Activated naive CD8-positive, alpha-beta T cell treated with anti-CD3 and anti-CD28 coated beads, Interleukin-2, amount 10 ng/mL, durations not matched to agents 7 days and 5 days (primary cell): ENCODE measurements around the gene MED22. TPM values are rescaled to one million over a fixed set of nuclear protein-coding genes. Genes with fewer than 3 reads are reported as not detected.

Source experiments
- ATAC-seq: fragments of 150-1000 bp; cut with Tn5 transposase; one replicate; pipeline ENCODE4 v1.10.0; 2021; ENCODE audit warnings: low read depth, moderate library complexity
- POLR2A ChIA-PET: fragments of 350-600 bp; sonication (Branson Sonifier 250); formaldehyde crosslinking; loops from one replicate; lab custom pipeline; 2021; ENCODE audit warnings: antibody characterized with exemption; lab: Charles Lee
- DNase-seq: peaks from one replicate; pipeline ENCODE4 v3.0.0; 2021
- H3K27ac Mint-ChIP-seq: one replicate; pipeline ENCODE4 v1.8.0; 2022; ENCODE audit warnings: mild to moderate bottlenecking, mixed read lengths
- H3K27me3 Mint-ChIP-seq: one replicate; pipeline ENCODE4 v1.8.0; 2022; ENCODE audit warnings: mild to moderate bottlenecking, moderate library complexity, mixed read lengths
- H3K36me3 Mint-ChIP-seq: one replicate; pipeline ENCODE4 v1.8.0; 2021; ENCODE audit warnings: mild to moderate bottlenecking, mixed read lengths
- H3K4me1 Mint-ChIP-seq: one replicate; pipeline ENCODE4 v1.8.0; 2021; ENCODE audit warnings: mixed read lengths
- H3K4me3 Mint-ChIP-seq: one replicate; pipeline ENCODE4 v1.8.0; 2022; ENCODE audit warnings: mild to moderate bottlenecking, moderate library complexity, mixed read lengths
- H3K9me3 Mint-ChIP-seq: one replicate; pipeline ENCODE4 v1.8.0; 2021; ENCODE audit warnings: mixed read lengths
- total RNA-seq, 2 experiments: library from RNA; stranded (reverse); gene quantifications; one replicate each; pipeline ENCODE4 v1.2.3, GENCODE V29; 2021

Gene MED22
- total RNA-seq, 2 experiments from 2014 or later, result 27.8 to 35.5 TPM

DNA sequence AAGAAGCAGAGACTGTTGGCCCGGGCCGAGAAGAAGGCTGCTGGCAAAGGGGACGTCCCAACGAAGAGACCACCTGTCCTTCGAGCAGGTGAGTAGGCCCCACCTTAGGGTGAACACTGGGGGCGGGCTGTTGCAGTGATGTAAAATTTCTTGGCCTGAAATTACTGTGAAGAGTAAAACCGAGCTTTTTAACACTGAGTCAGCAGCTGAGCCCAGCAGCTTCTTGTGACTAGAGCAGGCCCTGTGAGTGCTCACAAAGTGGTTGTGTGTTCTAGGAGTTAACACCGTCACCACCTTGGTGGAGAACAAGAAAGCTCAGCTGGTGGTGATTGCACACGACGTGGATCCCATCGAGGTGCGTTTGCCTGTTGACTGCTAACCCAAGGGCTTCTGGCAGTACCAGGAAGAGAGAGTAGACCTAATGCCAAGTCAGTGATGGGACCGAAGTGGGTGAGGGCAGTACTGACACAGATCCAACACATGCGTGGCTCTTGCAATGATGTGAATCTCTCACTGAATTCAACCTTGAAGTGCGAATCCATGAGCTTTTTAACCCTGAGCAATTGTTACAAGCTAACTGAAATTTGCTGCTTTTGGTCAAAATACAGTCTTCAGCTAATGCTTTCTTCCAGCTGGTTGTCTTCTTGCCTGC, 2.2 kb upstream of the MED22 start:
- H3K27ac Mint-ChIP-seq, result no peak overlapping the region
- H3K9me3 Mint-ChIP-seq, result no peaks in the 10 kb centered on the region
- peaks cover 34% of the 10 kb centered on the region for H3K4me1 Mint-ChIP-seq
- no peak overlapping the region for H3K4me3 Mint-ChIP-seq
- H3K27me3 Mint-ChIP-seq, result no peaks in the 10 kb centered on the region
- H3K36me3 Mint-ChIP-seq, result peaks cover 40% of the 10 kb centered on the region
- DNase-seq (no peak), ATAC-seq (no peak)
- POLR2A ChIA-PET, result interaction anchor here (1.1 to 6.5 kb wide), 2 partner anchors 10 to 22 kb away, joined by 3 to 147 read pairs; no protein-coding TSS in a partner anchor

DNA sequence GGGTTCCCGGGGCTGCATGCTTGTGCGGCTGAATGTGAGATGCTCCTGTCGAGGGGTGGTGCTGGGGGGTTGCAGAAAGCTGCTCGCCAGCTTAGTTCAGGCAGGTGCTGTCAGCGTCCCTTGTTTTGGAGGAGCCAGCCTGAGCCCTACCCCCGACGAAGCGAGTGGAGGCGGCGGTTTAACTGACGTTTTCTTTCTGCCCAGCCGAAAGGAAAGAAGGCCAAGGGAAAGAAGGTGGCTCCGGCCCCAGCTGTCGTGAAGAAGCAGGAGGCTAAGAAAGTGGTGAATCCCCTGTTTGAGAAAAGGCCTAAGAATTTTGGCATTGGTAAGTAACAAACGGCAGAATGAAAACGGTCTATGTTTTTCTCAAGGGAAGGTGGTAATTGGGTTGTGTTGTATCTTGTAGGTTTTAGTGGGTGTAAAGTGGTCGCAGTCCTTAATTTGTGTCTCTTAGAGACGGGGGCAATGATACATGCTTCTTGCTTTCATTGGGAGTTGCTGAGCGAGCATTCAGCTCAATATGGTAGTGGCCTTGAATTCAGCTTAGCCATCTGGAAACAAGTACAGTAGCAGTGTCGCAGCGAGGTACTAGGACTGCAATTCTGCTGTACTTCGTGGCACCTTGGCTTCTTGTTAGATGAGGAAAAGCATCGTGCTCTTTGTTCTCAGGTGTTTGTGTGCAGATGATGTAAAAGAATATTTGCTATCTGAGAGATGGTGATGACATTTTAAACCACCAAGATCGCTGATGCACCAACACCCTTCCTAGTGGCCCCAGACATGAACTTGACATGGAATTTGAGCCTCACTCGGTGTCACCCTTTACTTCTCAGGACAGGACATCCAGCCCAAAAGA, 1.0 kb upstream of the MED22 start:
- POLR2A ChIA-PET, result interaction anchor here (0.7 to 6.5 kb wide), 11 partner anchors 8 to 334 kb away, joined by 3 to 147 read pairs (median 6); partner anchors contain the start of genes STKLD1, SURF1, SURF2 and SURF6
- H3K9me3 Mint-ChIP-seq, result no peaks in the 10 kb centered on the region
- peaks cover 40% of the 10 kb centered on the region for H3K36me3 Mint-ChIP-seq
- no peaks in the 10 kb centered on the region for H3K27me3 Mint-ChIP-seq
- DNase-seq (no peak), ATAC-seq (peak; percentile 5)
- peak overlapping the region; percentile 99 for H3K27ac Mint-ChIP-seq
- H3K4me1 Mint-ChIP-seq, result peaks cover 33% of the 10 kb centered on the region
- H3K4me3 Mint-ChIP-seq, result peak overlapping the region; percentile 100

DNA sequence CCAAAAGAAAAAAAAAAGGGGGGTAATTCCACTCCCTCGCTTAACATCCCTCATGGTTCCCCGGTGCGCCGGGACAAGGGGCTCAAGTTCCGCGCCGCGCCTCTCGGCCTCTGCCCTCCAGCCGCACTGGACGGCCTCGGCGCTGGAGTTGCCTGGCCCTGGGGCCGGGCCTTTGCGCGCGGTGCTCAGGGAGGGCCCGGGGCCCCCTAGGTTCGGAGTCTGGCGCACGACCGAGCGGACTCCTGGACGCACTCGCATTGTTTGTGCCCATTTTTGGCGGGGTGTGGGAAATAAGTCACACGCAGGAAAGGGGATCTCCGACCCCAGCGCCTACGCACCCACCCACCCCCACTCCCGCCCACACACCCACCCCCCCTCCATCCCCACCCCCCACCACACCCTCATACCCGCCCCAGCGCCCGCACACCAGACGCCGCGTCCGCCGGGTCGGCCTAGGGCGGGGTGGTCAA, 381 bp downstream of the MED22 start:
- Mint-ChIP-seq H3K27ac (peak overlapping the region; percentile 99), H3K27me3 (no peaks in the 10 kb centered on the region), H3K4me3 (peak overlapping the region; percentile 100), H3K36me3 (peaks cover 37% of the 10 kb centered on the region), H3K9me3 (no peaks in the 10 kb centered on the region), H3K4me1 (peaks cover 30% of the 10 kb centered on the region)
- POLR2A ChIA-PET, result interaction anchor here (0.8 to 6.5 kb wide), 14 partner anchors 8 to 336 kb away, joined by 3 to 147 read pairs (median 5); partner anchors contain the start of genes STKLD1, SURF1, SURF2 and SURF6
- DNase-seq (peak; percentile 73), ATAC-seq (peak; percentile 37)

DNA sequence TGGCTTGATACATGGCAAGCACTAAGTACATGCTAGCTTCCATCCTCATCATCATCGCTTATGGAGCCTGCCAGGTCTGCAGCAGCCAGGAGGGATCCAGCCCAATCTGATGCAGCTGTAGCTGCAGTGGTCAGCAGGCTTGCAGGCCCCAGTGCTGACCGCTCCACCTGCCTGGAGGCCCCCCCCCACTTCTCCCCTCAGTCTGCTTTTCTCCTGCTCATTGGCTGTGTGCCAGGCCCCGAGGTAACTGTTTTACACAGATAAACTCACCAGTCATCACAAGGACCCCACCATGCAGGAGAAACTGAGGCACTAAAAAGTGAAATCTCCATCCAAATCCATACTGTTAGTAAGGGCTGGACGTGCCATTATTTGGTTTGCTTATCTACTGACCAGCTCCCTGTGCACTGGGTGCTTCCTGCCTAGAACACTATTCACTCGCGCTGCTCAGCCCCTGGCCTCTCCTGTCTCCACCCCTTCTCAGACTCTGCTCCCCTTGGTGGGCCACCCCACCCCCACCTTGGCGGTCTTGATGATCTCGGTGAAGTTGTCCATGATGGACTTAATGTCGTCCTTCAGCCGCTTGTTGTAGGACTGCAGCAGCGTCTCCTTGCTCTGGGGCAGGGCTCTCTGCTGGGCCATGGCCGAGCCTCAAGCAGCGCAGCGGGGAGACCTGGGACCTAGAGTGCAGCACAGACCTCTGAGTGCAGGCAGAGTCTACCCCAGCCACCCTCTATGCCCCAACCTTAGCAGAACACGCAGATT, 1.7 kb downstream of the MED22 start:
- Mint-ChIP-seq H3K27me3 (no peaks in the 10 kb centered on the region), H3K9me3 (no peaks in the 10 kb centered on the region), H3K27ac (peak overlapping the region; percentile 85), H3K4me1 (peaks cover 34% of the 10 kb centered on the region), H3K4me3 (peak overlapping the region; percentile 99), H3K36me3 (peaks cover 32% of the 10 kb centered on the region)
- DNase-seq (no peak), ATAC-seq (no peak)
- POLR2A ChIA-PET, result interaction anchor here (2.8 to 6.5 kb wide), 2 partner anchors 10 to 26 kb away, joined by 30 to 147 read pairs; partner anchors contain the start of genes SURF1 and SURF2

DNA sequence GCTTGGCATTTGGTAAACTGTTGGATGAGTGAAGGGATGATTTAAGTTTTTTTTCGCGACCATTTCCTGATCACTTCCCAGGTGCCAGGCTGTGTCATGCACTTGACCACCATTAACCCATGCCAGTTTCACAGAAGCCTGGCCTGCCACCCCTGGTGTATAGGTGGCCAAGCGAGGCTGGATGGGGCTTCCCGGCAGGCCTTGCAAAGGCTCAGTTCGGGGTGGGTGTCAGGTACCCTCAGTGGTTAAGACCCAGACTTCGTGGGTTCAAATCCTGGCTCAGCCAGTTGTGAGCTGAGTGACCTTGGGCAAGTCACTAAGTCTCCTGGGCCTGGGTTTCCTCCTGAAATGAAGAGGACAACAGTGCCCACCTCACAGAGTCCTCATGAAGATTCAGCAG, 2.3 kb downstream of the MED22 start:
- H3K9me3 Mint-ChIP-seq, result no peaks in the 10 kb centered on the region
- peaks cover 37% of the 10 kb centered on the region for H3K4me1 Mint-ChIP-seq
- ATAC-seq, result no peak
- H3K27me3 Mint-ChIP-seq, result no peaks in the 10 kb centered on the region
- no peak overlapping the region for H3K27ac Mint-ChIP-seq
- no peak overlapping the region for H3K4me3 Mint-ChIP-seq
- H3K36me3 Mint-ChIP-seq, result peaks cover 30% of the 10 kb centered on the region
- DNase-seq, result no peak
- POLR2A ChIA-PET, result interaction anchor here (1.1 kb wide), 1 partner anchor 29 kb away, joined by 4 read pairs; no protein-coding TSS in a partner anchor

DNA sequence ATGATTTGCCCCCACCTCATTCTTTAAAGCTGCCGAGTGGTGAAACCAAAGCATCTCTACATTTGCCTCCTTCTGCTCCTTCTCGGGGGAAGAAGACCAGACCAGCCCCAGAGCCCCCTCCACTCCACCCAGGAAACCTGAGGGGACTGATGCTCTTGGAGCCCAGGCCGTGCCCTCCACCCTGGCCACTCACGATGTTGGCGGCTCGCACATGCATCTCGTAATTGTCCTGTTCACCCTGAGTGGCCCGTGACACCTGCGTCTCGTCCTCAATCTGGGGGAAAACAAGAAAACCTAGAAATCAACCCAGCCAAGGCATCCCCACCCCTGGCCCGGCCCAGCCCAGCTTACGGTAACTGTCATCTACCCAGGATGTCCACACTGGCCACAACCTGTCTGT, 3.0 kb downstream of the MED22 start:
- Mint-ChIP-seq H3K27ac (no peak overlapping the region), H3K4me1 (peaks cover 38% of the 10 kb centered on the region), H3K9me3 (no peaks in the 10 kb centered on the region), H3K4me3 (no peak overlapping the region), H3K36me3 (peaks cover 32% of the 10 kb centered on the region), H3K27me3 (no peaks in the 10 kb centered on the region)
- DNase-seq (no peak), ATAC-seq (no peak)
- POLR2A ChIA-PET, result interaction anchor here (1.1 kb wide), 1 partner anchor 30 kb away, joined by 4 read pairs; no protein-coding TSS in a partner anchor

DNA sequence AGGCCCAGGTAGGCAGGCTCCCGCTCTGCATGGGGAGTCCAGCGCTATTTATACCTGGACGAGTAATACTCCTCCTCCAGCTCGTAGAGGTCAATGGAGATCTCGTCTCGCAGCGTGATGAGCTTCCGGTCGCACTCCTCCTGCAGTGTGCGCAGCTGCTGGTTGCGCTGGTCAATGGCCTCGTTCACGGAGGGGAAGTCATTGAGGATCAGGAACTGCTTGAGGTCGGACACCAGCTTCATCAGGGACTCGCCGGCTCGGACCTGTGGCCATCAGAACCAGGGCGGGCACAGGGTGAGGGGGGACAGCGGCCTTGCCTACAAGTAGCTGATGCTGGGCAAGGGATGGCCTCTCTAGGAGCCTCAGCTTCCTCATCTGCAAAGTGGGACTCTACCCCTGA, 3.9 kb downstream of the MED22 start:
- ATAC-seq (no peak), DNase-seq (no peak)
- peaks cover 37% of the 10 kb centered on the region for H3K4me1 Mint-ChIP-seq
- no peak overlapping the region for H3K27ac Mint-ChIP-seq
- no peak overlapping the region for H3K4me3 Mint-ChIP-seq
- H3K27me3 Mint-ChIP-seq, result no peaks in the 10 kb centered on the region
- H3K36me3 Mint-ChIP-seq, result peaks cover 32% of the 10 kb centered on the region
- POLR2A ChIA-PET, result no interaction called here
- H3K9me3 Mint-ChIP-seq, result no peaks in the 10 kb centered on the region

DNA sequence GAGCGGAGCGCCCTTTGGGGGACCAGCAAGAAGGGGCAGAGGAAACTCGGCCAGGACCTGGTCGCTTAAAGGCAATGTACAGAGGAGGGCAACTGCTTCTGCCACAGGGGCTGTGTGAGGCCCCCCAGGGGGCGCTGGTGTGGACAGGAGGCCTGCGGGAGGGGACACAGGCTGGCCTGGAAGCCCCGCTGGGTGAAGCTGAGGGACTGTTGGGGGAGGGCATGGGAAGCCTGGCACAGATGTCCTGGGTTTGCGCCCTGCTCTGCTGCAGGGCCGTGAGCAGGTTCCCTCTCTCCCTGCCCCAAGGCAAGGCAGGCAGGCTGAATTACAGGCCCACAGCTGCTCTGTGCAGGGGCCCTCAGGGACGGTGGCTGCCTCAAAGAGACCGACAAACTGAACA, 5.4 kb downstream of the MED22 start:
- Mint-ChIP-seq H3K4me3 (no peak overlapping the region), H3K36me3 (peaks cover 30% of the 10 kb centered on the region), H3K27ac (no peak overlapping the region), H3K27me3 (no peaks in the 10 kb centered on the region), H3K9me3 (no peaks in the 10 kb centered on the region), H3K4me1 (peaks cover 34% of the 10 kb centered on the region)
- ATAC-seq (no peak), DNase-seq (no peak)
- POLR2A ChIA-PET, result interaction anchor here (1.4 to 1.6 kb wide), 2 partner anchors 13 to 32 kb away, joined by 4 to 6 read pairs; partner anchors contain the start of genes SURF1 and SURF2

DNA sequence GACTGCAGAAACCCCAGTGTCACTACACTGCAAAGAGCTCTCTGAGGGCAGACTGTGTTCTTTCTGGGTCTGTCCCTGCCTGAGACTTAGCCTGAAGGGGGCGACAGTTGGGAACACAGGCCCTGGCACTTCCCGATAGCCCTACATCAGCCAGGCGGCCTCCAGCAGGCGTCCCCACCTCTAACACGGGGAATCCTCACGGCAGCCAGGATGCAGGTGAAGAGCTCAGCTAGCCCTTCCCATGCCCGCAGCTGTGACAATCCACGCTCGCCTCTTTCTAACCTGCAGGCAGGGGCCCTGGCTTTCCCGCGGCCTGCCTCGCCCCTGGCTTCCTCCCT, 5.9 kb downstream of the MED22 start:
- Mint-ChIP-seq H3K27ac (peak overlapping the region; percentile 61), H3K9me3 (no peaks in the 10 kb centered on the region), H3K4me1 (peaks cover 32% of the 10 kb centered on the region), H3K27me3 (no peaks in the 10 kb centered on the region), H3K4me3 (no peak overlapping the region), H3K36me3 (peaks cover 29% of the 10 kb centered on the region)
- no peak for ATAC-seq
- DNase-seq, result no peak
- POLR2A ChIA-PET, result interaction anchor here (0.9 to 1.6 kb wide), 3 partner anchors 14 to 33 kb away, joined by 4 to 6 read pairs (median 5); partner anchors contain the start of genes SURF1 and SURF2

DNA sequence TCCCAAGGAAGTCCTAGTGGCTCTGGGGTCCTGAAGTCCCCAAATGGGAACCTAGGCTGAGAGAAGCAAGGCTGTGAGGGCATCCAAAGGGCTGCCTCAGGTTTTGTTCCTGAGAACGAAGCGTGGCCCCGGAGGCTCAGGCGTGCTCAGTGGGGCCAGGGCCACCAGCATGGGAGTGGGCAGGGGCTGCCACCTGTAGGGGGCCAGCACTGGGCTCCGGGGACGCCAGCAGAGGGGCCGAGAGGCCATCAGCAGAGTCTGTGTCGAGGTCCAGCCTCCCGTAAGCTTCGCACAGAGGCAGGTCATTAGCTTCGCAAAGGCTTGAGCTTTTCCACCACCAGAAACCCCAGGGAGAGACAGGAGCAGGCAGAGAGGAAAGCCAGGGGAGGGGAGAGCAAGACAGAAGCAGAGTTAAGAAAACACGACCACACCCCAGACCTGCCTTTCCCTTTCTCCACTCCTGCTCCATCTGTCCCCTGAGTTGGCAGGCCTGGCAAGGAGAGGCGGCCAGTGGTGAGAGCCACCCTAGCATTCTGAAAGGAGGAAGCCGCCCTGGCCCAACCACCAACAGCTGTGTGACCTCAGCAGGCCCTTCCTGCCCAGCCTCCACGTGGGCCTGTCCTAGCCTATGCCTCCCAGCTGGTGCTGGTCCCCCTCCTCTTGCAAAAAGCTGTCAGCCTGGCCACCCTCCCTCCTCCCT, 6.4 kb downstream of the MED22 start:
- Mint-ChIP-seq H3K36me3 (peaks cover 28% of the 10 kb centered on the region), H3K27me3 (no peaks in the 10 kb centered on the region), H3K27ac (peak overlapping the region; percentile 92), H3K9me3 (no peaks in the 10 kb centered on the region), H3K4me3 (no peak overlapping the region), H3K4me1 (peaks cover 29% of the 10 kb centered on the region)
- DNase-seq, result no peak
- ATAC-seq, result no peak
- POLR2A ChIA-PET, result interaction anchor here (0.9 to 1.6 kb wide), 4 partner anchors 14 to 33 kb away, joined by 3 to 8 read pairs (median 4); partner anchors contain the start of genes SURF1 and SURF2

DNA sequence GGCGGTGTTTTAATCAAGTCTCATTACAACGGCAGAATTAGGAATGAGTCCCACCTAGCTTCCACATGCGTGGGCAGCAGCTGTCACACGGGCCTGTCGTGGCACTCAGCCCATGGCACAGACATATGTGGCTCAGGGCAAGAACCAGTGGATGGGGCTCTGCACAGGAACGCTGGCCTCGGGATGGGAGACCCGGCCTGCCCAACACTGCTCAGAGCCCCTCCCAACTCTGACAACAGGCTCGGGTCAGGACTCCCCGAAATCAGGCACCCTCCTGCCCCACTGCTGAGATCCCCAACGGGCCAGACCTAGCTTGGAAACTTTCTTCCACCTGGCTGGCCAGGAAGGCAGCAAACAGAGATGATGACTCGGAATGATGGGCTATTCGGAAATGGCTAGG, 7.0 kb downstream of the MED22 start:
- ATAC-seq, result no peak
- POLR2A ChIA-PET, result interaction anchor here (1.0 to 1.4 kb wide), 3 partner anchors 15 to 34 kb away, joined by 3 to 8 read pairs (median 4); partner anchors contain the start of genes SURF1 and SURF2
- DNase-seq, result no peak
- Mint-ChIP-seq H3K27me3 (no peaks in the 10 kb centered on the region), H3K4me1 (peaks cover 26% of the 10 kb centered on the region), H3K4me3 (peak overlapping the region; percentile 46), H3K27ac (peak overlapping the region; percentile 92), H3K9me3 (no peaks in the 10 kb centered on the region), H3K36me3 (peaks cover 24% of the 10 kb centered on the region)

DNA sequence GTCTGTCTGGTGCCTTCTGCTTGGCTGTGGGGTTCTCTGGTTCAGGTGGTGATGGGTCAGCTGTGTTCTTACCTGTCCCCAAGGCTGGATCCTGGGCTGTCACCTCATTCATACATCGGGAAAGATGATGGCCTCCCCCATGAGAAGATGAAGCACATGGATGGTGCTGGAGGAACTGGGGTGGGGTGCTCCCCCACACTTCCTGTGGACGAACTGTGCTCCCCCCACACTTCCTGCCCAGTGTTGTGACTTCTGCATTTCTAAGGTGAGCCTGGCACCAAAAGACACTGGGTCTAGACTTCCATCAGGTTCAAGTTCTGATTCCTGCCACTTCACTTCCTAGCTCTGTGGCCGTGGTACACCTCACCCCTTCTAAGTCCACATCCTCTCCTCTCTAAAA, 7.7 kb downstream of the MED22 start:
- Mint-ChIP-seq H3K27me3 (no peaks in the 10 kb centered on the region), H3K36me3 (peaks cover 26% of the 10 kb centered on the region), H3K27ac (peak overlapping the region; percentile 92), H3K4me3 (peak overlapping the region; percentile 46), H3K9me3 (no peaks in the 10 kb centered on the region), H3K4me1 (peaks cover 28% of the 10 kb centered on the region)
- ATAC-seq (no peak), DNase-seq (no peak)
- POLR2A ChIA-PET, result interaction anchor here (1.0 to 2.0 kb wide), 3 partner anchors 8 to 35 kb away, joined by 4 to 11 read pairs (median 8); partner anchors contain the start of genes MED22 and RPL7A
